HepG2 (cell line): ENCODE measurements around the gene BZW1. TPM values are rescaled to one million over a fixed set of nuclear protein-coding genes. Genes with fewer than 3 reads are reported as not detected.

ENCODE experiments used
- CREBL2 ChIP-seq: sonication (generic); formaldehyde crosslinking; IDR thresholded peaks from 2 replicates; pipeline ENCODE4 v1.8.1; 2023; ENCODE audit warnings: missing genetic modification reagents, mild to moderate bottlenecking, borderline replicate concordance
- E2F2 ChIP-seq: sonication (generic); formaldehyde crosslinking; IDR thresholded peaks from 2 replicates; pipeline ENCODE4 v1.4.0; 2020; ENCODE audit warnings: missing genetic modification reagents, borderline replicate concordance
- GFI1 ChIP-seq: sonication (generic); formaldehyde crosslinking; IDR thresholded peaks from 2 replicates; pipeline ENCODE4 v1.5.0; 2020; ENCODE audit warnings: missing genetic modification reagents, mild to moderate bottlenecking, borderline replicate concordance
- HBP1 ChIP-seq: IDR thresholded peaks from 2 replicates; pipeline ENCODE4 v1.6.1; 2016; ENCODE audit warnings: low read depth, control low read depth
- HNF4G ChIP-seq, 2 experiments: sonication (generic) in 1 of 2; formaldehyde crosslinking in 1 of 2; IDR thresholded peaks; 2 replicates each; pipeline versions ENCODE4 v1.4.0 to v1.6.1; 2011 to 2020; ENCODE audit warnings: borderline replicate concordance in 2 of 2, low read depth in 2 of 2, mild to moderate bottlenecking in 2 of 2, low read length in 1 of 2, missing genetic modification reagents in 1 of 2, moderate library complexity in 1 of 2
- JUND ChIP-seq: sonication (generic); formaldehyde crosslinking; IDR thresholded peaks from 2 replicates; pipeline ENCODE4 v1.8.0; 2022; ENCODE audit warnings: mild to moderate bottlenecking, missing genetic modification reagents
- KDM6A ChIP-seq: IDR thresholded peaks from 2 replicates; pipeline ENCODE4 v1.6.1; 2016; ENCODE audit warnings: low read depth
- NCOA5 ChIP-seq: sonication (generic); formaldehyde crosslinking; IDR thresholded peaks from 2 replicates; pipeline ENCODE4 v1.4.0; 2020; ENCODE audit warnings: missing genetic modification reagents
- NR2F6 ChIP-seq, 2 experiments: IDR thresholded peaks; 2 replicates each; pipeline ENCODE4 v1.6.1; 2016; ENCODE audit warnings: antibody characterized with exemption in 1 of 2, mild to moderate bottlenecking in 1 of 2
- RELA ChIP-seq: sonication (generic); formaldehyde crosslinking; IDR thresholded peaks from 2 replicates; pipeline ENCODE4 v1.4.0; 2020; ENCODE audit warnings: missing genetic modification reagents
- RERE ChIP-seq: IDR thresholded peaks from 2 replicates; pipeline ENCODE4 v1.6.1; 2016; ENCODE audit warnings: low read depth, missing genetic modification reagents, missing compliant biosample characterization
- SATB2 ChIP-seq: sonication (generic); formaldehyde crosslinking; IDR thresholded peaks from 2 replicates; pipeline ENCODE4 v1.5.0; 2020; ENCODE audit warnings: missing genetic modification reagents
- ZFY ChIP-seq: sonication (generic); formaldehyde crosslinking; IDR thresholded peaks from 2 replicates; pipeline ENCODE4 v1.4.0; 2020; ENCODE audit warnings: missing genetic modification reagents
- ZNF280B ChIP-seq: sonication (generic); formaldehyde crosslinking; IDR thresholded peaks from 2 replicates; pipeline ENCODE4 v1.5.0; 2020; ENCODE audit warnings: missing genetic modification reagents, mild to moderate bottlenecking, borderline replicate concordance
- ZNF598 ChIP-seq: sonication (generic); formaldehyde crosslinking; IDR thresholded peaks from 2 replicates; pipeline ENCODE4 v1.5.1; 2020; ENCODE audit warnings: mild to moderate bottlenecking, missing genetic modification reagents, borderline replicate concordance
- ZNF784 ChIP-seq: sonication (generic); formaldehyde crosslinking; IDR thresholded peaks from 2 replicates; pipeline ENCODE4 v1.5.1; 2020; ENCODE audit warnings: missing genetic modification reagents, mild to moderate bottlenecking, borderline replicate concordance
- polyA plus RNA-seq, 8 experiments: library from polyadenylated mRNA; depleted of rRNA in 3 of 8; stranded (reverse) in 7 of 8; unstranded in 1 of 8; fragments of >200 nt; fragmentation: Illumina TruSeq in 4 of 8; extraction: Trizol in 4 of 8; gene quantifications; 2 replicates each; pipeline versions ENCODE4 v1.2.1 to v1.2.3, GENCODE V29; 2011 to 2016; ENCODE audit warnings: low read depth in 4 of 8, missing spikeins in 1 of 8, mixed read lengths in 1 of 8; ENCODE audit not compliant: insufficient read depth in 1 of 8
- total RNA-seq, 5 experiments: library from RNA; depleted of rRNA; stranded (reverse); fragments of >200 nt; fragmentation: Illumina TruSeq; extraction: Trizol; gene quantifications; 2 replicates each; pipeline ENCODE4 v1.2.3, GENCODE V29; 2016; ENCODE audit warnings: low read depth in 1 of 5

The BZW1 gene
- total and polyA plus RNA-seq, 2 of the 13 experiments (the other 11 are each of a cell fraction or from before 2014, with no cell fraction given), result 106 to 384 TPM

GRCh38 chr2:200812122-200813022, 662 bp downstream of the BZW1 start (continued):
- TF ChIP-seq SATB2 (CRISPR knock-in tag), result no peak
- no peak for TF ChIP-seq JUND (CRISPR knock-in tag)
- no peak for TF ChIP-seq NR2F6 (IDR thresholded peaks at IDR 0.05)
- peak; percentile 61 for TF ChIP-seq NR2F6 (CRISPR knock-in tag; IDR thresholded peaks at IDR 0.05)
- peak; percentile 92 for TF ChIP-seq ZNF598 (CRISPR knock-in tag)
- no peak for TF ChIP-seq HNF4G (IDR thresholded peaks at IDR 0.05; ENCODE audit: borderline replicate concordance, low read depth, low read length)
- TF ChIP-seq HNF4G (CRISPR knock-in tag; IDR thresholded peaks at IDR 0.05; ENCODE audit: borderline replicate concordance, low read depth), result no peak
- no peak for TF ChIP-seq ZNF784
- TF ChIP-seq NCOA5, result no peak
- TF ChIP-seq E2F2 (CRISPR knock-in tag), result peak; percentile 92; the same call in 1 of the 2 replicates
- peak; percentile 54; the same call in 1 of the 2 replicates for TF ChIP-seq GFI1 (CRISPR knock-in tag)
- 0 out of 2 replicates have a peak, but pooled peaks have one; percentile 8 for TF ChIP-seq CREBL2
- 0 out of 2 replicates have a peak, but pooled peaks have one; percentile 13 for TF ChIP-seq KDM6A (CRISPR knock-in tag)
- TF ChIP-seq HBP1 (CRISPR knock-in tag), result peak; percentile 77; the same call in 1 of the 2 replicates
- 0 out of 2 replicates have a peak, but pooled peaks have one; percentile 46 for TF ChIP-seq RERE (CRISPR knock-in tag)
- 0 out of 2 replicates have a peak, but pooled peaks have one; percentile 19 for TF ChIP-seq ZNF280B
- 0 out of 2 replicates have a peak, but pooled peaks have one; percentile 37 for TF ChIP-seq RELA (CRISPR knock-in tag)
- peak; percentile 85 for TF ChIP-seq ZFY (CRISPR knock-in tag)
